Mesenchymal stem cell (in vitro differentiated cells and primary cell): ENCODE data around the gene R3HDM4.

Source experiments
- DNase-seq: peaks from one replicate; pipeline ENCODE4 v3.0.0-alpha.2; 2013
- H2AFZ ChIP-seq: one replicate; pipeline ENCODE4 v1.6.1; 2013; ENCODE audit warnings: low read depth, mild to moderate bottlenecking, control low read depth, inconsistent platforms, low read length, moderate library complexity
- H2AK5ac ChIP-seq: 2 replicates; pipeline ENCODE4 v1.6.1; 2013; ENCODE audit warnings: low read length, moderate library complexity, mild to moderate bottlenecking, inconsistent platforms; ENCODE audit not compliant: severe bottlenecking
- H2BK120ac ChIP-seq: one replicate; pipeline ENCODE4 v1.6.1; 2013; ENCODE audit warnings: low read depth, mild to moderate bottlenecking, inconsistent platforms, low read length, moderate library complexity
- H2BK12ac ChIP-seq, 2 experiments: one replicate each; pipeline ENCODE4 v1.6.1; 2013; ENCODE audit warnings: inconsistent platforms in 2 of 2, low read length in 2 of 2, mild to moderate bottlenecking in 2 of 2, moderate library complexity in 2 of 2, control low read depth in 1 of 2
- H2BK15ac ChIP-seq: one replicate; pipeline ENCODE4 v1.6.1; 2013; ENCODE audit warnings: mild to moderate bottlenecking, low read depth, inconsistent platforms; ENCODE audit not compliant: poor library complexity, severe bottlenecking
- H2BK5ac ChIP-seq: 2 replicates; pipeline ENCODE4 v1.6.1; 2013; ENCODE audit warnings: low read depth, mild to moderate bottlenecking, low read length, control low read depth, inconsistent platforms; ENCODE audit not compliant: poor library complexity, severe bottlenecking
- H3K14ac ChIP-seq, 2 experiments: one replicate each; pipeline ENCODE4 v1.6.1; 2013; ENCODE audit warnings: inconsistent platforms in 2 of 2, low read length in 2 of 2, control low read depth in 1 of 2, mild to moderate bottlenecking in 1 of 2, moderate library complexity in 1 of 2
- H3K18ac ChIP-seq, 2 experiments: one replicate each; pipeline ENCODE4 v1.6.1; 2013; ENCODE audit warnings: inconsistent platforms in 2 of 2, low read length in 2 of 2, control low read depth in 1 of 2, low read depth in 1 of 2, mild to moderate bottlenecking in 1 of 2
- H3K23ac ChIP-seq, 2 experiments: one replicate each; pipeline ENCODE4 v1.6.1; 2013; ENCODE audit warnings: inconsistent platforms in 2 of 2, low read length in 2 of 2, mild to moderate bottlenecking in 2 of 2, moderate library complexity in 2 of 2, control low read depth in 1 of 2
- H3K27ac ChIP-seq: 2 replicates; pipeline ENCODE4 v1.5.1; 2013; ENCODE audit warnings: mild to moderate bottlenecking, moderate library complexity, low read length, control low read depth, inconsistent platforms; ENCODE audit not compliant: poor library complexity, severe bottlenecking
- H3K27me3 ChIP-seq, 2 experiments: 2 replicates each; pipeline versions ENCODE4 v1.6.1 to v1.7.0; 2013; ENCODE audit warnings: low read length in 2 of 2, mild to moderate bottlenecking in 2 of 2, moderate library complexity in 2 of 2, control low read depth in 1 of 2, inconsistent platforms in 1 of 2; ENCODE audit not compliant: control insufficient read depth in 1 of 2, insufficient read depth in 1 of 2
- H3K36me3 ChIP-seq, 2 experiments: 2 replicates each; pipeline versions ENCODE4 v1.6.1 to v1.7.0; 2013; ENCODE audit warnings: low read length in 2 of 2, control low read depth in 1 of 2, inconsistent platforms in 1 of 2, low read depth in 1 of 2, mild to moderate bottlenecking in 1 of 2; ENCODE audit not compliant: insufficient read depth in 2 of 2, control insufficient read depth in 1 of 2
- H3K4ac ChIP-seq, 2 experiments: one replicate each; pipeline ENCODE4 v1.6.1; 2013; ENCODE audit warnings: inconsistent platforms in 2 of 2, low read length in 2 of 2, mild to moderate bottlenecking in 2 of 2, moderate library complexity in 2 of 2, control low read depth in 1 of 2, low read depth in 1 of 2
- H3K4me1 ChIP-seq: 2 replicates; pipeline ENCODE4 v1.6.1; 2013; ENCODE audit warnings: low read depth, low read length, control low read depth; ENCODE audit not compliant: control insufficient read depth, insufficient read depth
- H3K4me2 ChIP-seq: 2 replicates; pipeline ENCODE4 v1.6.1; 2013; ENCODE audit warnings: low read length, mild to moderate bottlenecking, inconsistent platforms; ENCODE audit not compliant: poor library complexity, severe bottlenecking
- H3K4me3 ChIP-seq, 2 experiments: 2 replicates each; pipeline versions ENCODE4 v1.5.1 to v1.7.0; 2013; ENCODE audit warnings: low read length in 2 of 2, mild to moderate bottlenecking in 2 of 2, control low read depth in 1 of 2, low read depth in 1 of 2; ENCODE audit not compliant: insufficient read depth in 1 of 2
- H3K79me1 ChIP-seq: replicated peaks from 2 replicates; pipeline ENCODE4 v1.6.1; 2013; ENCODE audit warnings: mild to moderate bottlenecking, control low read depth, low read length, inconsistent platforms; ENCODE audit not compliant: poor library complexity, severe bottlenecking
- H3K9ac ChIP-seq: 2 replicates; pipeline ENCODE4 v1.7.0; 2013; ENCODE audit warnings: mild to moderate bottlenecking, low read length, moderate library complexity
- H3K9me3 ChIP-seq: 2 replicates; pipeline ENCODE4 v1.7.0; 2013; ENCODE audit warnings: mild to moderate bottlenecking, low read length; ENCODE audit not compliant: control insufficient read depth
- H4K8ac ChIP-seq: one replicate; pipeline ENCODE4 v1.6.1; 2013; ENCODE audit warnings: inconsistent platforms, mild to moderate bottlenecking, low read length, moderate library complexity
- H4K91ac ChIP-seq: one replicate; pipeline ENCODE4 v1.6.1; 2013; ENCODE audit warnings: mild to moderate bottlenecking, low read length, inconsistent platforms
- WGBS: methylation state at CpG from one replicate; pipeline ENCODE4 v1.1.7; 2013; ENCODE audit warnings: mixed read lengths; 5-methylcytosine and 5-hydroxymethylcytosine counted together

R3HDM4 gene

DNA sequence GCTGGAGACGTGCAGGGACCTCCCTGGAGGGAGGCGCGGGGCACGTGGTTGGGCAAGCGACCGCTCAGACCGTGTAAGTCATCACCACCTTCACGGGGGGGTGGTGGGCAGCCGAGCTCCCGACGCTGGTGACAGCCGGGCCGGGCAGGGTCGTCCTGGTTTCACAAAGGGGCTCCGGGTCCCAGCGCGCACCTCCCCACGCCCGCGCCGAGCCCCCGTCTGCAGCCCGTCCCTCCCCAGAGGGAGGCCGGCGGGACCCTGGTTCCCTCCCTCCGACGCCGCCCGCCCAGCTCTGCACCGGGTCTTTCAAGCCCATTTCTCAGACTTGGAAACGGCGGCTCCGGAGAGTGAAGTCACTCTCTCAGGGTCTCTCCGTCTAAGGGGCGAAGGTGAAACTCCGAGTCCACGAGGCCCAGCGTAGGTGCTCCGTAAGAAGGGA, 12.1 kb upstream of the R3HDM4 start:
- peak overlapping the region; percentile 80 for H3K4me2 ChIP-seq
- peaks cover 5 to 17% of the 10 kb centered on the region in 2 experiments for H3K36me3 ChIP-seq
- no peak overlapping the region for H2AK5ac ChIP-seq
- H3K27me3 ChIP-seq, result peaks cover 12 to 13% of the 10 kb centered on the region in 2 experiments
- DNase-seq, result peak; percentile 66
- peak overlapping the region; percentile 78 for H3K27ac ChIP-seq
- peak overlapping the region; percentile 93 for H2BK5ac ChIP-seq
- H3K23ac ChIP-seq, result peak overlapping the region in 1 of 2 experiments; percentile 5
- H3K18ac ChIP-seq, result peak overlapping the region; percentile 50 to 52
- H2BK120ac ChIP-seq, result peak overlapping the region; percentile 99
- peak overlapping the region; percentile 81 to 91 for H3K4ac ChIP-seq
- H3K9me3 ChIP-seq, result no peaks in the 10 kb centered on the region
- peak overlapping the region in 1 of 2 experiments; percentile 71 for H2BK12ac ChIP-seq
- H3K9ac ChIP-seq, result peak overlapping the region; percentile 92
- peak overlapping the region in 1 of 2 experiments; percentile 35 for H3K14ac ChIP-seq
- H3K4me3 ChIP-seq, result peak overlapping the region; percentile 85 to 90
- H2BK15ac ChIP-seq, result peak overlapping the region; percentile 92
- H4K8ac ChIP-seq, result peak overlapping the region; percentile 87
- peaks cover 30% of the 10 kb centered on the region for H3K4me1 ChIP-seq
- peaks cover 5% of the 10 kb centered on the region for H3K79me1 ChIP-seq
- under 1% methylated on average over 39 of the region's 39 CpGs for WGBS
- peak overlapping the region; percentile 44 for H2AFZ ChIP-seq
- peak overlapping the region; percentile 90 for H4K91ac ChIP-seq

DNA sequence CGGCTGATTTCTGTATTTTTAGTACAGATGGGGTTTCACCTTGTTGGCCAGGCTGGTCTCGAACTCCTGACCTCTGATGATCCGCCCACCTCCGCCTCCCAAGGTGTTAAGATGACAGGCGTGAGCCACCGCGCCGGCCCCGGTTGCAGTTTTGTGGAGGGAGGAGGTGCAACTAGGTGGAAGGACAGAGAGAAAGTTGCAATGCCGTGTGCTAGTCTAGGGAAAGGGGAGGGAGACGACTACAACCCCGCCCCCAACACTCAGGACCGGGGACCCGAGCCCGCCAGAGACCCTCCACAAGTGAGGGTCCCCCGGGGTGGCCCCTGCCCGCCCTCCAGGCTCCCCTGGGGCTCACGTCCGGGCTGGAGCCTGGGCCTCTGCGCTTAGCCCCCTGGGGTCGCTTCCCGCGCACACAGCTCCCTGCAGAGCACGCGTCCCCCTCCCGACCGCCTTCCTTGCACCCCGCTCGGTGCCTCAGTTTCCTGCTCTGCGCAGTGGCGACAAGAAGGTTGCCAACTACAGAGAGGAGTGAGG, 11.6 kb upstream of the R3HDM4 start:
- Histone ChIP-seq H2AK5ac (no peak overlapping the region), H2BK5ac (no peak overlapping the region), H3K9me3 (no peaks in the 10 kb centered on the region), H3K4me3 (peak overlapping the region; percentile 85 to 90), H2AFZ (no peak overlapping the region), H2BK12ac (peak overlapping the region in 1 of 2 experiments; percentile 71), H3K9ac (peak overlapping the region; percentile 92), H3K4me1 (peaks cover 33% of the 10 kb centered on the region), H4K91ac (peak overlapping the region; percentile 90), H4K8ac (peak overlapping the region; percentile 87), H3K18ac (peak overlapping the region; percentile 50 to 52), H3K27ac (peak overlapping the region; percentile 1), H3K36me3 (peaks cover under 1 to 12% of the 10 kb centered on the region in 2 experiments), H3K79me1 (peaks cover 5% of the 10 kb centered on the region), H3K4me2 (peak overlapping the region; percentile 80), H3K27me3 (peaks cover 14 to 16% of the 10 kb centered on the region in 2 experiments), H2BK120ac (no peak overlapping the region), H3K4ac (peak overlapping the region; percentile 81 to 91), H3K23ac (peak overlapping the region in 1 of 2 experiments; percentile 5), H3K14ac (peak overlapping the region in 1 of 2 experiments; percentile 35), H2BK15ac (peak overlapping the region; percentile 92)
- 6% methylated on average over 31 of the region's 31 CpGs for WGBS
- peak; percentile 28 for DNase-seq

DNA sequence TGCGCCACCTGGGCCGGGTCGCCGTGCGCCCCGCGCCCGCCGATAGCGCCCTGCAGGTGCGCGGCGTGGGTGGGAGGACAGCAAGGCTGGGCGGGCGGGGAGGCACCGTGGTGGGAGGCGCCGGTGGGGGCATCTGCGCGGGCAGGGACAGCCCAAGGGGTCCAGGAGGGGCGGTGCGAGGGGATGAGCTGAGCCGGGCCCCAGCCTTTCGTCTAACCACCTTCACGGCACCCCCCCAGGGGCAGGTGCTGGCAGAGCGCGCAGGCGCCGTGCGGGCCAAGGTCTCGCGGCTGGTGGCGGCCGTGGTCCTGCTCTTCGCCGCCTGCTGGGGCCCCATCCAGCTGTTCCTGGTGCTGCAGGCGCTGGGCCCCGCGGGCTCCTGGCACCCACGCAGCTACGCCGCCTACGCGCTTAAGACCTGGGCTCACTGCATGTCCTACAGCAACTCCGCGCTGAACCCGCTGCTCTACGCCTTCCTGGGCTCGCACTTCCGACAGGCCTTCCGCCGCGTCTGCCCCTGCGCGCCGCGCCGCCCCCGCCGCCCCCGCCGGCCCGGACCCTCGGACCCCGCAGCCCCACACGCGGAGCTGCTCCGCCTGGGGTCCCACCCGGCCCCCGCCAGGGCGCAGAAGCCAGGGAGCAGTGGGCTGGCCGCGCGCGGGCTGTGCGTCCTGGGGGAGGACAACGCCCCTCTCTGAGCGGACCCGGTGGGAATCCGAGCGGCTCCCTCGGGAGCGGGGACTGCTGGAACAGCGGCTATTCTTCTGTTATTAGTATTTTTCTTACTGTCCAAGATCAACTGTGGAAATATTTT, 7.2 kb upstream of the R3HDM4 start:
- Histone ChIP-seq H2AFZ (peak overlapping the region; percentile 19), H4K8ac (no peak overlapping the region), H3K9me3 (no peaks in the 10 kb centered on the region), H3K23ac (peak overlapping the region in 1 of 2 experiments; percentile 72), H3K9ac (no peak overlapping the region), H3K36me3 (no peaks in the 10 kb centered on the region), H3K4me3 (peak overlapping the region in 1 of 2 experiments; percentile 24), H4K91ac (no peak overlapping the region), H3K27me3 (peaks cover 40 to 42% of the 10 kb centered on the region in 2 experiments), H2BK12ac (no peak overlapping the region), H3K27ac (no peak overlapping the region), H3K4me2 (peak overlapping the region; percentile 67), H3K79me1 (peaks cover 5% of the 10 kb centered on the region), H3K4me1 (peaks cover 48% of the 10 kb centered on the region), H2AK5ac (no peak overlapping the region), H2BK5ac (no peak overlapping the region), H3K18ac (no peak overlapping the region), H2BK120ac (no peak overlapping the region), H3K14ac (peak overlapping the region in 1 of 2 experiments; percentile 63), H3K4ac (no peak overlapping the region), H2BK15ac (no peak overlapping the region)
- peak; percentile 38 for DNase-seq
- WGBS, result 5% methylated on average over 73 of the region's 84 CpGs
